ENCODE data around the gene RELN.

RELN gene

GRCh38 chr7:103889451-103889850 is 100.0 kb downstream of the RELN start:
- no peak for DNase-seq

- no peak for DNase-seq
These were observed 100.8 kb downstream of the RELN start for GRCh38 chr7:103888603-103889153.

- no peak for DNase-seq
These were observed 101.4 kb downstream of the RELN start for GRCh38 chr7:103887853-103888602.

GRCh38 chr7:103887050-103887449 is 102.4 kb downstream of the RELN start:
- no peak for DNase-seq

- no peak for DNase-seq
These were observed 109.4 kb downstream of the RELN start for GRCh38 chr7:103879928-103880600.

GRCh38 chr7:103879411-103879810 is 110.0 kb downstream of the RELN start:
- DNase-seq: no peak

GRCh38 chr7:103877565-103877964 is 111.9 kb downstream of the RELN start:
- no peak for DNase-seq

- DNase-seq: no peak
These were observed 113.7 kb downstream of the RELN start for GRCh38 chr7:103875718-103876117.

GRCh38 chr7:103871473-103871872 is 118.0 kb downstream of the RELN start:
- DNase-seq: no peak

- no peak for DNase-seq
These were observed 118.8 kb downstream of the RELN start for GRCh38 chr7:103870664-103871063.

GRCh38 chr7:103867874-103868273 is 121.6 kb downstream of the RELN start:
- no peak for DNase-seq

GRCh38 chr7:103866919-103867318 is 122.5 kb downstream of the RELN start:
- no peak for DNase-seq

- DNase-seq: no peak
These were observed 124.0 kb downstream of the RELN start for GRCh38 chr7:103865442-103865841.

GRCh38 chr7:103862302-103863035 is 127.0 kb downstream of the RELN start:
- no peak for DNase-seq

- DNase-seq: no peak
These were observed 129.7 kb downstream of the RELN start for GRCh38 chr7:103859709-103860108.

GRCh38 chr7:103857435-103857834 is 132.0 kb downstream of the RELN start:
- DNase-seq: no peak

GRCh38 chr7:103856929-103857328 is 132.5 kb downstream of the RELN start:
- no peak for DNase-seq

- no peak for DNase-seq
These were observed 133.8 kb downstream of the RELN start for GRCh38 chr7:103855671-103856070.

GRCh38 chr7:103854611-103855010 is 134.8 kb downstream of the RELN start:
- no peak for DNase-seq

- DNase-seq: no peak
These were observed 138.1 kb downstream of the RELN start for GRCh38 chr7:103851357-103851756.

- DNase-seq: no peak
These were observed 145.6 kb downstream of the RELN start for GRCh38 chr7:103843689-103844480.

GRCh38 chr7:103833401-103833800 is 156.1 kb downstream of the RELN start:
- DNase-seq: no peak

- no peak for DNase-seq
These were observed 157.0 kb downstream of the RELN start for GRCh38 chr7:103832438-103832837.

Data from SIG-M5 (cell line).